Measurements from ENCODE around the gene MXD3. TPM values are rescaled to one million over a fixed set of nuclear protein-coding genes. Genes with fewer than 3 reads are reported as not detected.

MXD3 gene
- total and polyA plus RNA-seq, 2 donors (not counting 3 experiments of a cell fraction or from before 2014, with no cell fraction given): 38.4 to 44.2 TPM

- CTCF ChIA-PET: interaction anchor here (0.6 to 1.0 kb wide), 3 partner anchors 33 to 237 kb away, joined by 3 to 4 read pairs (median 3); no protein-coding TSS in a partner anchor
- FAIRE-seq: no peak
- BruUV-seq (replicated peaks): no TSS peak
These were observed 37.6 kb upstream of the MXD3 start for GRCh38 chr5:177349362-177349647.

More at GRCh38 chr5:177349362-177349647, 37.6 kb upstream of the MXD3 start:
- TF ChIP-seq GATA2 (IDR thresholded peaks at IDR 0.05; ENCODE audit: insufficient read depth, insufficient read length, low read depth, low read length) (no peak), FOS (IDR thresholded peaks at IDR 0.05; ENCODE audit: borderline replicate concordance, insufficient read depth, low read length) (no peak), MAX (IDR thresholded peaks at IDR 0.05; ENCODE audit: insufficient read depth, insufficient read length) (no peak), JUN (IDR thresholded peaks at IDR 0.05; ENCODE audit: borderline replicate concordance, insufficient read depth, insufficient read length, low read depth) (no peak), POLR2A (IDR thresholded peaks at IDR 0.05; ENCODE audit: low read depth, low read length) (no peak), EZH2 (IDR thresholded peaks at IDR 0.05; ENCODE audit: borderline replicate concordance, low read depth, low read length, severe bottlenecking) (no peak), MYC (IDR thresholded peaks at IDR 0.05; ENCODE audit: low read depth, low read length) (no peak), POLR2AphosphoS5 (IDR thresholded peaks at IDR 0.05; ENCODE audit: insufficient read depth, low read depth, low read length) (no peak), CTCF (IDR thresholded peaks at IDR 0.05; ENCODE audit: extremely low read depth in 1 of 2, insufficient read depth in 1 of 2, low read depth in 1 of 2, low read length in 2 of 2) (no peak)
- no peaks in the 10 kb centered on the region for H3K27me3 ChIP-seq (ENCODE audit: control insufficient read depth in 2 of 2, insufficient read depth in 2 of 2, low read length in 2 of 2)
- no peak overlapping the region for H3K27ac ChIP-seq (ENCODE audit: insufficient read depth, low read depth, low read length)
- dilution Hi-C loops (cut with MboI; ENCODE audit: extremely low pct_ligation_motif_present, low sequenced_read_pairs) (no loop called here), intact Hi-C loops (cut with micrococcal nuclease) (no loop called here)
- no peaks in the 10 kb centered on the region for H4K20me1 ChIP-seq (replicated peaks; ENCODE audit: control insufficient read depth, extremely low read depth, insufficient read depth, low read length)
- H3K4me2 ChIP-seq (ENCODE audit: insufficient read depth, low read length): no peak overlapping the region
- H3K9ac ChIP-seq (replicated peaks; ENCODE audit: extremely low read depth, insufficient read depth, low read length): no peak overlapping the region
- H3K9me3 ChIP-seq (replicated peaks; ENCODE audit: control insufficient read depth, insufficient read depth, low read length): no peaks in the 10 kb centered on the region
- no peak overlapping the region for H2AFZ ChIP-seq (ENCODE audit: low read depth, low read length)
- H3K79me2 ChIP-seq (ENCODE audit: control insufficient read depth, insufficient read depth, low read length): peaks cover 55% of the 10 kb centered on the region
- peaks cover 21% of the 10 kb centered on the region for H3K4me1 ChIP-seq (ENCODE audit: control insufficient read depth, extremely low read depth, insufficient read depth, low read length)
- H3K36me3 ChIP-seq (ENCODE audit: control insufficient read depth in 2 of 2, extremely low read depth in 1 of 2, insufficient read depth in 2 of 2, low read length in 2 of 2): peaks cover 2 to 4% of the 10 kb centered on the region in 2 experiments
- DNase-seq (ENCODE audit: low read depth, low spot score): no peak
- H3K4me3 ChIP-seq (replicated peaks in 1 of 3; ENCODE audit: insufficient read depth in 1 of 3, low read depth in 1 of 3, low read length in 3 of 3): no peak overlapping the region
- POLR2A ChIA-PET: no interaction called here
- H3K9me1 ChIP-seq (replicated peaks; ENCODE audit: control insufficient read depth, extremely low read depth, insufficient read depth, low read length): no peaks in the 10 kb centered on the region

All from endothelial cell of umbilical vein (primary cell).